C1 segment of cervical spinal cord (tissue), 14 donors: ENCODE measurements around the gene SERINC2.

Experiments used
- DNase-seq, 14 donors: peaks; one replicate each; lab custom pipeline; 2025; lab: John Stamatoyannopoulos, UW

Gene SERINC2

GRCh38 chr1:31432592-31433395 lies 19.8 kb downstream of the SERINC2 start:
- DNase-seq: no peak

GRCh38 chr1:31433396-31433930 lies 20.4 kb downstream of the SERINC2 start:
- DNase-seq: no peak

- peak in 1 of 14 donors; percentile 16 for DNase-seq
Observed at GRCh38 chr1:31434101-31434871, 21.3 kb downstream of the SERINC2 start.

GRCh38 chr1:31434979-31435378 lies 22.0 kb downstream of the SERINC2 start:
- DNase-seq: no peak

GRCh38 chr1:31435471-31436409 lies 22.7 kb downstream of the SERINC2 start:
- DNase-seq: no peak

GRCh38 chr1:31436596-31437432 lies 23.8 kb downstream of the SERINC2 start:
- no peak for DNase-seq

- no peak for DNase-seq
Observed at GRCh38 chr1:31437433-31438037, 24.5 kb downstream of the SERINC2 start.

- DNase-seq: no peak
Observed at GRCh38 chr1:31439276-31439675, 26.3 kb downstream of the SERINC2 start.

- DNase-seq: no peak
Observed at GRCh38 chr1:31441073-31441472, 28.1 kb downstream of the SERINC2 start.

GRCh38 chr1:31441558-31441957 lies 28.5 kb downstream of the SERINC2 start:
- DNase-seq: no peak

GRCh38 chr1:31441970-31442647 lies 29.1 kb downstream of the SERINC2 start:
- no peak for DNase-seq

GRCh38 chr1:31442648-31442994 lies 29.6 kb downstream of the SERINC2 start:
- no peak for DNase-seq

- DNase-seq: no peak
Observed at GRCh38 chr1:31443673-31444072, 30.7 kb downstream of the SERINC2 start.

- no peak for DNase-seq
Observed at GRCh38 chr1:31444725-31445448, 31.9 kb downstream of the SERINC2 start.

GRCh38 chr1:31445951-31446350 lies 32.9 kb downstream of the SERINC2 start:
- DNase-seq: no peak

- no peak for DNase-seq
Observed at GRCh38 chr1:31447210-31447609, 34.2 kb downstream of the SERINC2 start.

- DNase-seq: no peak
Observed at GRCh38 chr1:31453384-31454079, 40.5 kb downstream of the SERINC2 start.

- no peak for DNase-seq
Observed at GRCh38 chr1:31458287-31458896, 45.4 kb downstream of the SERINC2 start.
